ENCODE data around the gene CCDC181. TPM values are rescaled to one million over a fixed set of nuclear protein-coding genes. Genes with fewer than 3 reads are reported as not detected.

Gene CCDC181
- total and polyA plus RNA-seq, 2 donors (not counting 3 experiments of a cell fraction or from before 2014, with no cell fraction given), result 0.18 to 0.22 TPM

DNA sequence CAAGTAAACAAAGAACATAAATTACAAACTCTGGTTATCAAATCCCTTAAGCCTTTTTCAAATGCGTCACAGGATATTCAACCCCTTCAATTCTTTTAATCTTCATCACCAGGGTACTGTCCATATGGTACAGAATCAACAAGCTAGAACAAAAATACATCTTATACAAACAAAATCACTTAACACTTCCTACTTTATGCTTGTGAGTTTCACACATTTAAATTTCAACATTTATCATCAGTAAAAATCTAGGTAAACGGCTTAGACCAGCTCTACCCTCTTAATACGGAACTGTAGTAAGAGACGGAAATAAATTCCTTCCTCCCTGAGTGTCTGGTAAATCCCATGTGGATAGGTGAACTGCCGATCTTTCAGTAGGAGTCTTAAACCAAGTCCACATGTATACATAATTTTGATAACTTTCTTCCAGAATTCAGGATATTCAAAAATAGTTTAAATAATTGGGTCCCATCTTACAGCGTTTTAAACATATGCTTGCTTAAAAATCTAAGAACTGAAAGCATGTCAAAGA is 1.0 kb downstream of the CCDC181 start:
- no peaks in the 10 kb centered on the region for H3K9me1 ChIP-seq (replicated peaks; ENCODE audit: control insufficient read depth, extremely low read depth, insufficient read depth, low read length)
- no TSS peak for BruUV-seq (replicated peaks)
- H2AFZ ChIP-seq (ENCODE audit: low read depth, low read length), result no peak overlapping the region
- no peaks in the 10 kb centered on the region for H3K36me3 ChIP-seq (ENCODE audit: control insufficient read depth in 2 of 2, extremely low read depth in 1 of 2, insufficient read depth in 2 of 2, low read length in 2 of 2)
- ChIA-PET CTCF (interaction anchor here (0.9 to 1.8 kb wide), 2 partner anchors 16 to 120 kb away, joined by 3 to 8 read pairs; no protein-coding TSS in a partner anchor), POLR2A (interaction anchor here (0.7 kb wide), 1 partner anchor 571 kb away, joined by 4 read pairs; no protein-coding TSS in a partner anchor)
- no peaks in the 10 kb centered on the region for H3K79me2 ChIP-seq (ENCODE audit: control insufficient read depth, insufficient read depth, low read length)
- H3K27ac ChIP-seq (ENCODE audit: insufficient read depth, low read depth, low read length), result no peak overlapping the region
- H3K4me2 ChIP-seq (ENCODE audit: insufficient read depth, low read length), result no peak overlapping the region
- H3K9me3 ChIP-seq (replicated peaks; ENCODE audit: control insufficient read depth, insufficient read depth, low read length), result no peaks in the 10 kb centered on the region
- DNase-seq (ENCODE audit: low read depth, low spot score) (no peak), FAIRE-seq (no peak)
- no peak overlapping the region for H3K9ac ChIP-seq (replicated peaks; ENCODE audit: extremely low read depth, insufficient read depth, low read length)
- H4K20me1 ChIP-seq (replicated peaks; ENCODE audit: control insufficient read depth, extremely low read depth, insufficient read depth, low read length), result no peaks in the 10 kb centered on the region
- no peak overlapping the region for H3K4me3 ChIP-seq (replicated peaks in 1 of 3; ENCODE audit: insufficient read depth in 1 of 3, low read depth in 1 of 3, low read length in 3 of 3)
- peaks cover 0 to 10% of the 10 kb centered on the region in 2 experiments for H3K27me3 ChIP-seq (ENCODE audit: control insufficient read depth in 2 of 2, insufficient read depth in 2 of 2, low read length in 2 of 2)
- dilution Hi-C loops (cut with MboI; ENCODE audit: extremely low pct_ligation_motif_present, low sequenced_read_pairs), result no loop called here
- intact Hi-C loops (cut with micrococcal nuclease), result no loop called here
- peaks cover 5% of the 10 kb centered on the region for H3K4me1 ChIP-seq (ENCODE audit: control insufficient read depth, extremely low read depth, insufficient read depth, low read length)
- TF ChIP-seq MYC (IDR thresholded peaks at IDR 0.05; ENCODE audit: low read depth, low read length), result no peak
- TF ChIP-seq POLR2A (IDR thresholded peaks at IDR 0.05; ENCODE audit: low read depth, low read length), result no peak
- no peak for TF ChIP-seq EZH2 (IDR thresholded peaks at IDR 0.05; ENCODE audit: borderline replicate concordance, low read depth, low read length, severe bottlenecking)
- TF ChIP-seq FOS (IDR thresholded peaks at IDR 0.05; ENCODE audit: borderline replicate concordance, insufficient read depth, low read length), result no peak
- TF ChIP-seq, protein P1, sequence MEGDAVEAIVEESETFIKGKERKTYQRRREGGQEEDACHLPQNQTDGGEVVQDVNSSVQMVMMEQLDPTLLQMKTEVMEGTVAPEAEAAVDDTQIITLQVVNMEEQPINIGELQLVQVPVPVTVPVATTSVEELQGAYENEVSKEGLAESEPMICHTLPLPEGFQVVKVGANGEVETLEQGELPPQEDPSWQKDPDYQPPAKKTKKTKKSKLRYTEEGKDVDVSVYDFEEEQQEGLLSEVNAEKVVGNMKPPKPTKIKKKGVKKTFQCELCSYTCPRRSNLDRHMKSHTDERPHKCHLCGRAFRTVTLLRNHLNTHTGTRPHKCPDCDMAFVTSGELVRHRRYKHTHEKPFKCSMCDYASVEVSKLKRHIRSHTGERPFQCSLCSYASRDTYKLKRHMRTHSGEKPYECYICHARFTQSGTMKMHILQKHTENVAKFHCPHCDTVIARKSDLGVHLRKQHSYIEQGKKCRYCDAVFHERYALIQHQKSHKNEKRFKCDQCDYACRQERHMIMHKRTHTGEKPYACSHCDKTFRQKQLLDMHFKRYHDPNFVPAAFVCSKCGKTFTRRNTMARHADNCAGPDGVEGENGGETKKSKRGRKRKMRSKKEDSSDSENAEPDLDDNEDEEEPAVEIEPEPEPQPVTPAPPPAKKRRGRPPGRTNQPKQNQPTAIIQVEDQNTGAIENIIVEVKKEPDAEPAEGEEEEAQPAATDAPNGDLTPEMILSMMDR (IDR thresholded peaks at IDR 0.05; ENCODE audit: extremely low read depth in 1 of 2, insufficient read depth in 1 of 2, low read depth in 1 of 2, low read length in 2 of 2), result no peak
- TF ChIP-seq GATA2 (IDR thresholded peaks at IDR 0.05; ENCODE audit: insufficient read depth, insufficient read length, low read depth, low read length), result no peak
- TF ChIP-seq POLR2AphosphoS5 (IDR thresholded peaks at IDR 0.05; ENCODE audit: insufficient read depth, low read depth, low read length), result no peak
- no peak for TF ChIP-seq JUN (IDR thresholded peaks at IDR 0.05; ENCODE audit: borderline replicate concordance, insufficient read depth, insufficient read length, low read depth)
- TF ChIP-seq, protein P2, sequence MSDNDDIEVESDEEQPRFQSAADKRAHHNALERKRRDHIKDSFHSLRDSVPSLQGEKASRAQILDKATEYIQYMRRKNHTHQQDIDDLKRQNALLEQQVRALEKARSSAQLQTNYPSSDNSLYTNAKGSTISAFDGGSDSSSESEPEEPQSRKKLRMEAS (IDR thresholded peaks at IDR 0.05; ENCODE audit: insufficient read depth, insufficient read length), result no peak

Measured in endothelial cell of umbilical vein (primary cell).